ENCODE data around the gene LRRC18.

The LRRC18 gene

DNA sequence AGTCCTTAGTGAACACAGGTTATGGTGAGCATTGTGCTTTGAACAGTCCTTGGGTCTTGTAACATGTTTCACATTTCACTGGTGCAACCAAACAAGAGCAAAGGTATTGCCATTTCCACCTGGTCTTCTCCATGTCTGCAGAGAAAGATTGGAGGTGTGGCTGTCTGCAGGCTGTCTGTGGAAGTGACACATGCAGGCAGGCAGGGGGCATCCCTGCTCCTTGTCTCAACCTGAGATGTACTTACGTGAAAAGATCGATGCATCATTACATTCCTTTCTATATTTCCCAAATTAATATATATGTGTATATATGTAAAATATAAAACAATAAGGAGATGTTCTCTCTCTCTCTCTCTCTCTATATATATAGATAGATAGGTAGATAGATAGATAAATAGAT, 54.3 kb downstream of the LRRC18 start:
- Histone ChIP-seq H4K20me1 (ENCODE audit: insufficient read depth, low read length) (no peaks in the 10 kb centered on the region), H3K4me1 (ENCODE audit: insufficient read depth, low read length, severe bottlenecking) (no peaks in the 10 kb centered on the region), H3K9me3 (ENCODE audit: low read length) (no peaks in the 10 kb centered on the region), H3K4me3 (ENCODE audit: low read depth, low read length, poor library complexity, severe bottlenecking) (no peak overlapping the region), H3K4me2 (ENCODE audit: low read length) (no peak overlapping the region), H3K36me3 (ENCODE audit: insufficient read depth, low read length) (peaks cover 32% of the 10 kb centered on the region), H3K27ac (ENCODE audit: low read depth, low read length, poor library complexity, severe bottlenecking) (no peak overlapping the region), H2AFZ (ENCODE audit: low read length) (no peak overlapping the region), H3F3A (ENCODE audit: insufficient read depth, low read length) (no peaks in the 10 kb centered on the region), H3K79me2 (ENCODE audit: insufficient read depth, low read length) (no peaks in the 10 kb centered on the region), H3K9me2 (ENCODE audit: low read depth, low read length) (no peaks in the 10 kb centered on the region), H3K27me3 (ENCODE audit: insufficient read depth, low read length) (no peaks in the 10 kb centered on the region), H3K9ac (ENCODE audit: low read length) (no peak overlapping the region)
- TF ChIP-seq EZH2 (IDR thresholded peaks at IDR 0.05; ENCODE audit: borderline replicate concordance, low read length) (no peak), CTCF (IDR thresholded peaks at IDR 0.05; ENCODE audit: low read length) (no peak)

DNA sequence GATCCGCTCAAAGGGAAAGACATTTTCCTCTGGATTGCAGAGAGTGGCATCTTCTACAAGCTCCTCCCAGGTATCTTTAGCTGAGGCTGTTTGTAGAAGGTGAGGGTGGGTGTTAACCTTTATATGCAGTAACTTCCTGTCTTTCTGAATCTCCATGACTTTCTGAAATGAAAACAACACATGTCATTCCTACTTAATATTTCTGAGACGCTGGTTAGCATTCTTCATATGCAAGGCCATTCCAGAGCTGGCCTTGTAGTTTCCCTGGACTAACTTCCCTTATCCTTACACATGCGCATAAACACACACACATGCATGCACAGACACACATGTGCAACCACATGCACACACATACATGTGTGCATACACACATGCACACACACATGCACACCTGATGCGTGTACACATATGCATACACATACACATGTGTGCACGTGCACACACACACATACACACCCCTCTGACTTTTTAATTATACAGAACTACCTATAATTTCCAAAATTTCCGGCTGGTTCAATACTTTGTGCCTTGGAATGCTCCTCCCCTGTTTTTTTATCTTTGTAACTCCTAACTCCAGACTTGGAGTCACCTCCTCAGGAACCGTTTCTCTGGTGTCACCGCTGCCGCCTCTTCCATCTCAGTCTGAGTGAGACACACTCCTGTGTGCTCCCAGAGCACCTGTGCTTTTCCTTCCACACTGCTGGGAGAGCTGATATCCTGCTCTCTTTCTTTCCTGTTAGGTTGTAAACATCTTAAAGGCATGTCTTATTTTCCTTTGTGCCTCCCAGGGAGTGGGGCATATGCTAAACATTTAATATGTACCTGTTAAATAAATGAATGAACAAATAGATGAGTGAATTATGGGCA, 55.2 kb downstream of the LRRC18 start:
- H3K36me3 ChIP-seq (ENCODE audit: insufficient read depth, low read length), result peaks cover 37% of the 10 kb centered on the region

DNA sequence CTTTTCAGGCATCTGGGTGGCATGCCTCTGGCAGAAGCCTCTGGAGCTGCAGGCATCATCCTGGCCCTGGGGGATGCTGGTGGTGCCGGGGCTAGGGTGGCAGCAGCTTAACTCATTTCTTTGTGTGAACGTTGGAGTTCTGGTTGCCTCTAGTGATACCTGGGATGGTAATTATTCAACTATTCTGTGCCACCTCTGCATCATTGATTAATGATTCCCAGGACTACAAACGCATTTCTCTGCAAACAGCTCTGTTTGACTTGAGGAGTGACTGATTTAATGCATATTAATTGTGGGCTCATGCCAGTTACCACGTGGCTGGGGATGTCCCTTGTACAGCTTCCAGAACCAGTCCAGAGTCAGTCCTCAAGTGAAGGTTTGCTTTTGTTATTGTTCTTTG, 55.9 kb downstream of the LRRC18 start:
- no peak for TF ChIP-seq CTCF (IDR thresholded peaks at IDR 0.05; ENCODE audit: low read length)
- no peak for TF ChIP-seq EZH2 (IDR thresholded peaks at IDR 0.05; ENCODE audit: borderline replicate concordance, low read length)
- H4K20me1 ChIP-seq (ENCODE audit: insufficient read depth, low read length), result no peaks in the 10 kb centered on the region

More for the DNA sequence above, 55.2 kb downstream of the LRRC18 start:
- H3K27me3 ChIP-seq (ENCODE audit: insufficient read depth, low read length), result no peaks in the 10 kb centered on the region
- no peaks in the 10 kb centered on the region for H3F3A ChIP-seq (ENCODE audit: insufficient read depth, low read length)
- no peak for TF ChIP-seq EZH2 (IDR thresholded peaks at IDR 0.05; ENCODE audit: borderline replicate concordance, low read length)
- no peak for TF ChIP-seq CTCF (IDR thresholded peaks at IDR 0.05; ENCODE audit: low read length)
- H2AFZ ChIP-seq (ENCODE audit: low read length), result no peak overlapping the region
- H3K4me1 ChIP-seq (ENCODE audit: insufficient read depth, low read length, severe bottlenecking), result no peaks in the 10 kb centered on the region
- H3K4me3 ChIP-seq (ENCODE audit: low read depth, low read length, poor library complexity, severe bottlenecking), result no peak overlapping the region
- no peaks in the 10 kb centered on the region for H3K9me3 ChIP-seq (ENCODE audit: low read length)
- no peak overlapping the region for H3K4me2 ChIP-seq (ENCODE audit: low read length)
- no peak overlapping the region for H3K27ac ChIP-seq (ENCODE audit: low read depth, low read length, poor library complexity, severe bottlenecking)
- no peaks in the 10 kb centered on the region for H3K9me2 ChIP-seq (ENCODE audit: low read depth, low read length)
- H4K20me1 ChIP-seq (ENCODE audit: insufficient read depth, low read length), result no peaks in the 10 kb centered on the region
- H3K9ac ChIP-seq (ENCODE audit: low read length), result no peak overlapping the region
- H3K79me2 ChIP-seq (ENCODE audit: insufficient read depth, low read length), result no peaks in the 10 kb centered on the region

More for the DNA sequence above, 55.9 kb downstream of the LRRC18 start:
- H3K79me2 ChIP-seq (ENCODE audit: insufficient read depth, low read length), result no peaks in the 10 kb centered on the region
- H3K27me3 ChIP-seq (ENCODE audit: insufficient read depth, low read length), result no peaks in the 10 kb centered on the region
- no peaks in the 10 kb centered on the region for H3K9me2 ChIP-seq (ENCODE audit: low read depth, low read length)
- H2AFZ ChIP-seq (ENCODE audit: low read length), result no peak overlapping the region
- no peak overlapping the region for H3K9ac ChIP-seq (ENCODE audit: low read length)
- H3K27ac ChIP-seq (ENCODE audit: low read depth, low read length, poor library complexity, severe bottlenecking), result no peak overlapping the region
- no peaks in the 10 kb centered on the region for H3K9me3 ChIP-seq (ENCODE audit: low read length)
- H3K4me1 ChIP-seq (ENCODE audit: insufficient read depth, low read length, severe bottlenecking), result no peaks in the 10 kb centered on the region
- peaks cover 37% of the 10 kb centered on the region for H3K36me3 ChIP-seq (ENCODE audit: insufficient read depth, low read length)
- H3F3A ChIP-seq (ENCODE audit: insufficient read depth, low read length), result no peaks in the 10 kb centered on the region
- no peak overlapping the region for H3K4me3 ChIP-seq (ENCODE audit: low read depth, low read length, poor library complexity, severe bottlenecking)
- no peak overlapping the region for H3K4me2 ChIP-seq (ENCODE audit: low read length)

All from OCI-LY1 (cell line).